OCI-LY3 (cell line): Measurements from ENCODE around the gene ARHGAP29.

Source experiments
- EZH2phosphoT487 ChIP-seq: fragments of 200-600 bp; shearing (Covaris generic); IDR thresholded peaks from 2 replicates; pipeline ENCODE4 v1.6.1; 2018; ENCODE audit warnings: antibody characterized with exemption, mixed run types, low read depth
- TF ChIP-seq, protein P1 (sequence below): fragments of 200-600, 300-600 bp; sonication (generic); IDR thresholded peaks from 2 replicates; pipeline ENCODE4 v1.5.1; 2014; ENCODE audit warnings: antibody characterized with exemption, low read length, low read depth

DNA sequence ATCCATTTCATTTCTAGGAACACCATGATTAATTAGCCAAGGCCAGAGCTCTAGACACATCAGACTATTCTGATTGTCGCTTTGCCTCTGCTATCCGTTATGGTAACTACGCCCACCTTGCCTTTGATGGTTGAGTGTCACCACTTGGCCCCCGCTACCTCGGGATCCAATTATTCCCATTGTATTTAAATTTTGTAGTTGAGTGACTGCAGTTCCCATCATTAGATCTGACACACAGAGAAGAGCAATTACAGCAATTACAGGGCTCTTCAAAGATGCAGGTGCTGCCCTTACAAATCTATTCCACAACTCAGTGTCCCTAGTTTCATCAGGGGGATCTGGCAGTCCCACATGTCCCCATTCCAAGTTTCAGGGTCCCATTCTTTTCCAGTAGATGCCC lies 71.5 kb downstream of the ARHGAP29 start:
- TF ChIP-seq, protein P1, sequence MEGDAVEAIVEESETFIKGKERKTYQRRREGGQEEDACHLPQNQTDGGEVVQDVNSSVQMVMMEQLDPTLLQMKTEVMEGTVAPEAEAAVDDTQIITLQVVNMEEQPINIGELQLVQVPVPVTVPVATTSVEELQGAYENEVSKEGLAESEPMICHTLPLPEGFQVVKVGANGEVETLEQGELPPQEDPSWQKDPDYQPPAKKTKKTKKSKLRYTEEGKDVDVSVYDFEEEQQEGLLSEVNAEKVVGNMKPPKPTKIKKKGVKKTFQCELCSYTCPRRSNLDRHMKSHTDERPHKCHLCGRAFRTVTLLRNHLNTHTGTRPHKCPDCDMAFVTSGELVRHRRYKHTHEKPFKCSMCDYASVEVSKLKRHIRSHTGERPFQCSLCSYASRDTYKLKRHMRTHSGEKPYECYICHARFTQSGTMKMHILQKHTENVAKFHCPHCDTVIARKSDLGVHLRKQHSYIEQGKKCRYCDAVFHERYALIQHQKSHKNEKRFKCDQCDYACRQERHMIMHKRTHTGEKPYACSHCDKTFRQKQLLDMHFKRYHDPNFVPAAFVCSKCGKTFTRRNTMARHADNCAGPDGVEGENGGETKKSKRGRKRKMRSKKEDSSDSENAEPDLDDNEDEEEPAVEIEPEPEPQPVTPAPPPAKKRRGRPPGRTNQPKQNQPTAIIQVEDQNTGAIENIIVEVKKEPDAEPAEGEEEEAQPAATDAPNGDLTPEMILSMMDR = no peak
- no peak for TF ChIP-seq EZH2phosphoT487
